ENCODE data around the gene C1orf116. TPM values are rescaled to one million over a fixed set of nuclear protein-coding genes. Genes with fewer than 3 reads are reported as not detected.

C1orf116 gene
- 0.13 TPM in 1 of 2 replicates, not detected in the other for total RNA-seq

GRCh38 chr1:207032528-207033017, at the start of gene C1orf116:
Gene C1orf116, minus strand, starts transcription at chr1:207032756. Its CDS starts 5,158 bp downstream, at chr1:207027598.

GRCh38 chr1:207052911-207053769, 20.6 kb upstream of the C1orf116 start, which contains the start of gene PFKFB2:
Gene PFKFB2, plus strand, starts transcription at chr1:207053275. Its CDS starts 1,443 bp downstream, at chr1:207054718.

GRCh38 chr1:207051191-207051943, 18.8 kb upstream of the C1orf116 start, which contains the start of gene YOD1:
Gene YOD1, minus strand, starts transcription at chr1:207051208. Its CDS starts 178 bp downstream, at chr1:207051030.

GRCh38 chr1:206970446-206970845, 62.1 kb downstream of the C1orf116 start, which contains the start of gene FCAMR:
Gene FCAMR, minus strand, starts transcription at chr1:206970460. Its CDS starts 335 bp downstream, at chr1:206970125.

Other genes with a start within 250 kb of the C1orf116 start
- gene IL20, start 167.1 kb downstream of the C1orf116 start, total RNA-seq, result not detected in 2 replicates
- gene IL24, start 135.3 kb downstream of the C1orf116 start, total RNA-seq, result not detected in 2 replicates
- gene FCMR, start 110.8 kb downstream of the C1orf116 start, total RNA-seq, result 0.65 TPM in 1 of 2 replicates, not detected in the other
- gene PIGR, start 86.3 kb downstream of the C1orf116 start, total RNA-seq, result not detected in 2 replicates
- not detected in 2 replicates for gene FCAMR, start 62.3 kb downstream of the C1orf116 start, total RNA-seq
- gene YOD1, start 18.5 kb upstream of the C1orf116 start, total RNA-seq, result 11.7 and 12.3 TPM in 2 replicates
- 10.2 and 15.8 TPM in 2 replicates for gene PFKFB2, start 20.5 kb upstream of the C1orf116 start, total RNA-seq
- gene C4BPB, start 56.1 kb upstream of the C1orf116 start, total RNA-seq, result not detected in 2 replicates
- not detected in 2 replicates for gene C4BPA, start 71.5 kb upstream of the C1orf116 start, total RNA-seq

All from articular chondrocyte of knee joint (primary cell).